Measurements from ENCODE around the gene GPR132. TPM values are rescaled to one million over a fixed set of nuclear protein-coding genes. Genes with fewer than 3 reads are reported as not detected.

Gene GPR132
- total and polyA plus RNA-seq, 10 of the 15 experiments (the other 5 are each of a cell fraction or from before 2014, with no cell fraction given), result 1.9 to 49.3 (median 20.4) TPM

- SMC1A ChIA-PET (ENCODE audit: uncharacterized antibody, unreplicated experiment), result interaction anchor here (1.5 kb wide), 1 partner anchor 24 kb away, joined by 3 read pairs; the partner anchor contains the start of gene GPR132
- no peak for FAIRE-seq
- H3K4me2 ChIP-seq (ENCODE audit: control insufficient read depth, insufficient read depth), result no peak overlapping the region
Measured at GRCh38 chr14:105088812-105089745, 23.8 kb upstream of the GPR132 start.

More at GRCh38 chr14:105088812-105089745, 23.8 kb upstream of the GPR132 start:
- Histone ChIP-seq H2AFZ (ENCODE audit: control insufficient read depth, low read depth, low read length) (no peak overlapping the region), H4K20me1 (ENCODE audit: control insufficient read depth, insufficient read depth) (no peaks in the 10 kb centered on the region), H3K4me3 (no peak overlapping the region), H3K27me3 (replicated peaks in 1 of 2; ENCODE audit: control insufficient read depth in 2 of 2, insufficient read depth in 2 of 2, low read length in 1 of 2) (no peaks in the 10 kb centered on the region), H3K9ac (ENCODE audit: control insufficient read depth, insufficient read depth, low read length) (no peak overlapping the region), H3K4me1 (ENCODE audit: control insufficient read depth, insufficient read depth, low read length) (peaks cover 22% of the 10 kb centered on the region), H3K79me2 (ENCODE audit: control insufficient read depth, insufficient read depth, low read length) (no peaks in the 10 kb centered on the region; the same call in 1 of the 2 replicates), H3K36me3 (ENCODE audit: control insufficient read depth in 2 of 2, insufficient read depth in 2 of 2, low read length in 1 of 2) (no peaks in the 10 kb centered on the region), H3K27ac (ENCODE audit: control insufficient read depth, insufficient read depth) (no peak overlapping the region), H3K9me3 (replicated peaks; ENCODE audit: control insufficient read depth, insufficient read depth, low read length) (no peaks in the 10 kb centered on the region)
- intact Hi-C loops (cut with micrococcal nuclease; ENCODE audit: unreplicated experiment) (no loop called here), in situ Hi-C loops (cut with MboI) (no loop called here)
- BruUV-seq (replicated peaks), result no TSS peak
- POLR2A ChIA-PET, result no interaction called here
- no peak for TF ChIP-seq TBL1XR1 (IDR thresholded peaks at IDR 0.05; ENCODE audit: low read depth, low read length)
- TF ChIP-seq NR2F1 (conservative IDR thresholded peaks at IDR 0.05), result no peak
- no peak for TF ChIP-seq NRF1 (conservative IDR thresholded peaks at IDR 0.05; ENCODE audit: low read depth, low read length)
- no peak for TF ChIP-seq ZBTB33 (IDR thresholded peaks at IDR 0.05)
- TF ChIP-seq SRF (IDR thresholded peaks at IDR 0.05; ENCODE audit: low read depth in 2 of 2, low read length in 2 of 2), result no peak
- no peak for TF ChIP-seq CHD1 (IDR thresholded peaks at IDR 0.05; ENCODE audit: low read depth, low read length)
- no peak for TF ChIP-seq BCL11A (IDR thresholded peaks at IDR 0.05; ENCODE audit: low read depth, low read length)
- no peak for TF ChIP-seq USF1 (IDR thresholded peaks at IDR 0.05; ENCODE audit: borderline replicate concordance, extremely low read length, insufficient read depth, low read depth, low read length)
- TF ChIP-seq ASH2L (IDR thresholded peaks at IDR 0.05; ENCODE audit: borderline replicate concordance, low read depth), result no peak
- no peak for TF ChIP-seq RB1 (IDR thresholded peaks at IDR 0.05; ENCODE audit: borderline replicate concordance)
- TF ChIP-seq LARP7 (IDR thresholded peaks at IDR 0.05), result no peak
- TF ChIP-seq KLF5 (IDR thresholded peaks at IDR 0.05; ENCODE audit: partially characterized antibody), result no peak
- TF ChIP-seq CHD2 (IDR thresholded peaks at IDR 0.05; ENCODE audit: borderline replicate concordance, low read depth, low read length), result no peak
- no peak for TF ChIP-seq NFIC (IDR thresholded peaks at IDR 0.05; ENCODE audit: low read depth, low read length)
- ATAC-seq, result no peak
- WGBS (ENCODE audit: insufficient coverage, insufficient replicate concordance, low lambda C conversion rate, missing lambda C conversion rate), result 66% methylated on average over 23 of the region's 24 CpGs
- CTCF ChIA-PET, result interaction anchor here (0.9 to 5.7 kb wide), 5 partner anchors 18 to 263 kb away, joined by 3 to 114 read pairs (median 6); partner anchors contain the start of genes BTBD6 and GPR132
- no peak for DNase-seq (ENCODE audit: low read depth, low spot score)
- RAD21 ChIA-PET (ENCODE audit: unreplicated experiment), result interaction anchor here (2.4 kb wide), 1 partner anchor 262 kb away, joined by 13 read pairs; no protein-coding TSS in a partner anchor
